HFFc6 (cell line): ENCODE data around the gene APRT. TPM values are rescaled to one million over a fixed set of nuclear protein-coding genes. Genes with fewer than 3 reads are reported as not detected.
A peak's percentile ranks its signal among the peaks of the same experiment; 100 is the strongest.

ENCODE experiments used
- DNase-seq: peaks from one replicate; pipeline ENCODE4 v3.0.0-alpha.2; 2018
- H3K27ac Mint-ChIP-seq: 2 replicates; pipeline ENCODE4 v1.8.0; 2020; ENCODE audit warnings: mild to moderate bottlenecking, mixed read lengths
- H3K27me3 Mint-ChIP-seq: 2 replicates; pipeline ENCODE4 v1.8.0; 2021; ENCODE audit warnings: mild to moderate bottlenecking, moderate library complexity, mixed read lengths; ENCODE audit not compliant: insufficient read depth
- H3K36me3 Mint-ChIP-seq: 2 replicates; pipeline ENCODE4 v1.8.0; 2021; ENCODE audit warnings: low read depth, mixed read lengths
- H3K4me1 Mint-ChIP-seq: 2 replicates; pipeline ENCODE4 v1.8.0; 2020; ENCODE audit warnings: low read depth, mixed read lengths
- H3K4me3 Mint-ChIP-seq: 2 replicates; pipeline ENCODE4 v1.8.0; 2020; ENCODE audit warnings: mild to moderate bottlenecking, moderate library complexity, mixed read lengths
- H3K9me3 Mint-ChIP-seq: 2 replicates; pipeline ENCODE4 v1.8.0; 2020; ENCODE audit warnings: mild to moderate bottlenecking, mixed read lengths
- total RNA-seq, 6 experiments: library from RNA; stranded (reverse); fragmentation: NEBNext Ultra II Directional; extraction: Animal tissue kit (Norgen Biotek cat#: 25700); gene quantifications; 2 replicates in 1 of 6; 3 replicates in 5 of 6; pipeline ENCODE4 v1.2.3, GENCODE V29; 2021
- TF ChIP-seq, protein P1 (sequence below): fragments of 200-600 bp; sonication (generic); IDR thresholded peaks from 2 replicates; pipeline ENCODE4 v1.5.0; 2021; ENCODE audit warnings: antibody characterized with exemption, mild to moderate bottlenecking

Gene APRT
- total RNA-seq, 6 experiments from 2014 or later, result 123 to 163 (median 130) TPM

DNA sequence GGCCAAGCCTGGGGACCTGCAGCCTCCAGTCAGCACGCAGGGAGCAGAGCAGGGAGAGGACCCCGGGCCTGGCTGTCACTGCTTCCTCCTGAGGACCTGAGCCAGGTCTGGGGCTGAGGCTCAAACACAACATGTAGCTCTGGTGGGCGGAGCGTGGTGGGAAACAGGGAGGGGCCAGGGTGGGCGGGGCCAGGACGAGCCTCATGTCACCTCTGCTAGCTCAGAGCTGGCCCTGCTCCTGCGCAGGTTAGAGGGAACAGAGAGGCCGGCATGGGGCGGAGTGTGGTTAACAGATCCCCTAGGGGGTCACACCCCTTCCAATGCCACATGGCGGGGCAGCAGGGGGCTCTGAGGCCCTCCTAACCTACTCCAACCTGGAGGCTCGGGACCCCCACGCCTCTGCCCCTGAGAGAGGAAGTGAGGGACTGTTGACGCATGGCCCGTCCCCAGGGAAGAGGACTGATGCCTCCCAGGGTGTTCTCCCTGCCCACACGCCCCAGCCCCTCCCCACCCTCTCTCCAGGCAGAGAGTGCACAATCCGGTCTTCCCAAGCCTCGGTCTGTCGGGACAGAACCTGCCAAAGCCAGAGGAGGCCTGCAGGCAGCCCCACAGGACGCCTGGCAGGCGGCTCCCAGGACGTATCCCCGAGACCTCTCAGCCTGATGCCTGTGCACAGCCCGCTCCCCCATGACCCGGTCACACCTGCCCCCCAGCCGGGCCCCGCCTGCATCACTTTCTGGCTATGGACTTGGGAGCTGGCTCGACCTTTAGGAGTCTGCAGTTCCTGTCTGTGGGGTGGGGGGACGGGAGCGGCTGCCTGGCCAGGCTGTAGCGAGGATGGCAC lies 41.9 kb downstream of the APRT start:
- no peaks in the 10 kb centered on the region for H3K9me3 Mint-ChIP-seq
- DNase-seq, result no peak
- H3K27ac Mint-ChIP-seq, result no peak overlapping the region
- H3K4me1 Mint-ChIP-seq, result peaks cover 66% of the 10 kb centered on the region
- peaks cover 4% of the 10 kb centered on the region; the same call in 1 of the 2 replicates for H3K36me3 Mint-ChIP-seq
- TF ChIP-seq, protein P1, sequence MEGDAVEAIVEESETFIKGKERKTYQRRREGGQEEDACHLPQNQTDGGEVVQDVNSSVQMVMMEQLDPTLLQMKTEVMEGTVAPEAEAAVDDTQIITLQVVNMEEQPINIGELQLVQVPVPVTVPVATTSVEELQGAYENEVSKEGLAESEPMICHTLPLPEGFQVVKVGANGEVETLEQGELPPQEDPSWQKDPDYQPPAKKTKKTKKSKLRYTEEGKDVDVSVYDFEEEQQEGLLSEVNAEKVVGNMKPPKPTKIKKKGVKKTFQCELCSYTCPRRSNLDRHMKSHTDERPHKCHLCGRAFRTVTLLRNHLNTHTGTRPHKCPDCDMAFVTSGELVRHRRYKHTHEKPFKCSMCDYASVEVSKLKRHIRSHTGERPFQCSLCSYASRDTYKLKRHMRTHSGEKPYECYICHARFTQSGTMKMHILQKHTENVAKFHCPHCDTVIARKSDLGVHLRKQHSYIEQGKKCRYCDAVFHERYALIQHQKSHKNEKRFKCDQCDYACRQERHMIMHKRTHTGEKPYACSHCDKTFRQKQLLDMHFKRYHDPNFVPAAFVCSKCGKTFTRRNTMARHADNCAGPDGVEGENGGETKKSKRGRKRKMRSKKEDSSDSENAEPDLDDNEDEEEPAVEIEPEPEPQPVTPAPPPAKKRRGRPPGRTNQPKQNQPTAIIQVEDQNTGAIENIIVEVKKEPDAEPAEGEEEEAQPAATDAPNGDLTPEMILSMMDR, result no peak
- no peak overlapping the region for H3K4me3 Mint-ChIP-seq
- H3K27me3 Mint-ChIP-seq, result no peaks in the 10 kb centered on the region; the same call in 1 of the 2 replicates

DNA sequence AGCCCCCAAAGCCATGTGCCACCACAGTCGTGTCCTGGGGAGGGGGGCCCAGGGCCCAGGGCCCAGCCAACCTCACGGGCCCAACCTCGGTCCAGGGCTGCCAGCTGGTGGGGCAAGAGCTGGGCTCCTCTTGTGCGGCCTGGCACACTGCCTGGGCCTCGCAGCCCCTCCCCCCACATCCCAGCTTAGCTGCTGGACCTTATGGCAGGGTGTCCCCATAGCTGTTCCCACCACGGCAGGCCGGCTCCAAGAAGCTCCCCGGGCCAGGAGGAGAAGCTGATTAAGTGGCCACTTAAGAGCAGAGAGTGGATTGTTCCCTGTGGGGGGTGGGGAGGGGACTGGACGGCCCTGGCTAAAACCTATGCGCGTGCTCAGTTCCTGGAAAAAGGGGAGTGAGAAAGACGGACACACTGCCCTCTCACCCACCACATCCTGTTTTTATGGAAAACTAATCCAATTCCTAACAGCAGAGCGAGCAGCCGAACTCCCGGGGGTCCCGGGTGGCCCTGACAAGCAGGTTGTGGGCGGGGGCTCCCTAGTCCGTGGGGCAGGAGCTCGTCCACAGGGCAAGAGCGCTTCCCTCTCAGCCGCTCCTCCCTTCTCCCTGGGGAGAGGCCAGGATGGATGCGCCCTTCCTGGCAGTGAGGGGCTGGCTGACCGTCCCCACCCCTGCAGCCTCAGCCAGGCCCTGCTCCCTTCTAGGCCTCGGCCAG lies 43.5 kb downstream of the APRT start:
- DNase-seq, result no peak
- H3K4me3 Mint-ChIP-seq, result no peak overlapping the region
- H3K9me3 Mint-ChIP-seq, result no peaks in the 10 kb centered on the region
- TF ChIP-seq, protein P1, result no peak
- peaks cover 61% of the 10 kb centered on the region for H3K4me1 Mint-ChIP-seq
- peaks cover 10% of the 10 kb centered on the region; the same call in 1 of the 2 replicates for H3K36me3 Mint-ChIP-seq
- H3K27ac Mint-ChIP-seq, result peak overlapping the region; percentile 53; the same call in 1 of the 2 replicates
- peaks cover 2% of the 10 kb centered on the region for H3K27me3 Mint-ChIP-seq

DNA sequence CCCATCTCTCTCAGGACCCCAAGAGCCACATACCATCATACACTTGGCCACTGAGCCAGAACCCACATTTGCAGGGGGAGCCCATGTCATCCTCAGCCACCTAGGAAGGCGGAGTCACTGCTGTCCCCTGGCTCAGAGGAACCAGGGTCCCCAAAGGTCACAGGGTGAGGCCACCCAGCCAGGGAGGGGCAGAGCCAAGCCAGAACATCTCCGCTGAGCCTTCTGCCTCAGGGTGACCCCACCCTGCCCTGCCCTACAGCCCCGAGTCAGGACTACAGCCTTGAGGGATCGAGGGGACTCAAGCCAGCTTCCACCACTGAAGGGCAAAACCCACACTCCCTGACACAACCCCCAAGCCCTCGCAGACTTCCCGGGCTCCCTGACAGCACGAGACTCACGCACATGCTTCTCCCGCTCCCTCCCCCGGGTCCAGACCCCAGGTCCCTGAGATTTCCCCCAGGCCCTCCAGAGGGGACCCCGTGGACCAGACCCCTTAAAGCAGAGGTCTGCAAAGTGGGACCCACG lies 44.1 kb downstream of the APRT start:
- Mint-ChIP-seq H3K27ac (peak overlapping the region; percentile 53; the same call in 1 of the 2 replicates), H3K27me3 (peaks cover 2% of the 10 kb centered on the region), H3K9me3 (no peaks in the 10 kb centered on the region), H3K4me3 (no peak overlapping the region), H3K36me3 (peaks cover 11% of the 10 kb centered on the region; the same call in 1 of the 2 replicates), H3K4me1 (peaks cover 58% of the 10 kb centered on the region)
- DNase-seq, result no peak
- TF ChIP-seq, protein P1, result no peak

DNA sequence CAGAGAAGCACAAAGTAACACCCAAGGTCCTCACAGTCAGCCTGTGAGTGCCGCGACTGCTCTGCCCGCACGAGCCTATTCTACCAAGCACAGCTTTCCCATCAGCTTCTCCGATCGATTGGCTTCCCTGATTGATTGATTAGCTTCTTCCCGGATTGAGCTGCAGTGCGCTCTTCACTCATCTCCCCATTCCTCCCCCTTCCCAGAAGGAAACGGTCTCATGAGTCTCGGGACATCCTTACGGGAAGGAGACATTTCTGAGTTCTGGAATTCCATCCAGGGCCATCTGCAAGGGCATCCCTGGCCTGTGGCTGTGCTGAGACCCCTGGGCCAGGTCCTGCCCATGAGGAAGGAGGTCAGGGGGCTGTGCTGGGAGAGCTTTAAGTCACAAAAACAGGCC lies 44.8 kb downstream of the APRT start:
- TF ChIP-seq, protein P1, result no peak
- Mint-ChIP-seq H3K27me3 (peaks cover 2% of the 10 kb centered on the region), H3K27ac (peak overlapping the region; percentile 8; the same call in 1 of the 2 replicates), H3K36me3 (peaks cover 11% of the 10 kb centered on the region; the same call in 1 of the 2 replicates), H3K4me3 (no peak overlapping the region), H3K4me1 (peaks cover 52% of the 10 kb centered on the region), H3K9me3 (no peaks in the 10 kb centered on the region)
- DNase-seq, result no peak

DNA sequence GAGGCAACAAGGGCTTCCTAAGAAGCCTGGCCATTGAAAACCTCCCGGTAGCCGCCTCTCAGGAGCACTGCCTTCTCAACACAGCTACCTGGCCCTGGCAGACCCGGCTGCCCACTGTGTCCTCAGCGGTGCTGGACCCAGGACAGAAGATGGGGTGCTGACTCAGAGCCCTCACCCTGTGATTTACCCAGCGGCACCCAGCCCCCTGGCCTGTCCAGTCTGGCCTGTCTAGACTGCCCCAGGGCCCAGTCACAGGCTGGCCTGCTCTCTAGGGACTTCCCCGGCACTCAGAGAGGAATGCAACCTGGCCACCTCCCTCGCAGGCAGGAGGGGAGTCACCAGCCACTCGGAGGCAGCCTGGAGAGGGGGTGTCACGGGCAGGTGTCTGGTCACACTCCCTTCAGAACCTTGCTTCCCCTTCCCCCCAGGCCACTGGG lies 46.8 kb downstream of the APRT start:
- TF ChIP-seq, protein P1, result no peak
- Mint-ChIP-seq H3K4me3 (no peak overlapping the region; the same call in 1 of the 2 replicates), H3K4me1 (peaks cover 46% of the 10 kb centered on the region), H3K36me3 (peaks cover 11% of the 10 kb centered on the region; the same call in 1 of the 2 replicates), H3K27me3 (peaks cover 2% of the 10 kb centered on the region), H3K9me3 (no peaks in the 10 kb centered on the region), H3K27ac (no peak overlapping the region)
- DNase-seq, result peak; percentile 56
